ENCODE measurements around the gene CAST.

- TF ChIP-seq CTCF (IDR thresholded peaks at IDR 0.05; ENCODE audit: extremely low read depth in 1 of 2, insufficient read depth in 1 of 2, low read depth in 1 of 2, low read length in 2 of 2) (no peak), POLR2A (IDR thresholded peaks at IDR 0.05; ENCODE audit: low read depth, low read length) (no peak), FOS (IDR thresholded peaks at IDR 0.05; ENCODE audit: borderline replicate concordance, insufficient read depth, low read length) (no peak), POLR2AphosphoS5 (IDR thresholded peaks at IDR 0.05; ENCODE audit: insufficient read depth, low read depth, low read length) (no peak), JUN (IDR thresholded peaks at IDR 0.05; ENCODE audit: borderline replicate concordance, insufficient read depth, insufficient read length, low read depth) (no peak)
Measured at GRCh38 chr5:96648023-96648422, 14.2 kb upstream of the CAST start.

Data from endothelial cell of umbilical vein (primary cell).